ENCODE measurements around the gene DDX47.

GRCh38 chr12:12835378-12836146 is 22.4 kb downstream of the DDX47 start:
- TF ChIP-seq CTCF (conservative IDR thresholded peaks at IDR 0.05) (no peak), EZH2 (IDR thresholded peaks at IDR 0.05; ENCODE audit: low read depth) (no peak)
